Heart left ventricle (tissue), 16 donors: ENCODE measurements around the gene CEP192. TPM values are rescaled to one million over a fixed set of nuclear protein-coding genes. Genes with fewer than 3 reads are reported as not detected.

Experiments
- ATAC-seq, 4 donors: fragments of 200-7000 bp; cut with Tn5 transposase; one replicate each; pipeline ENCODE4 v1.9.1; 2020 to 2022; ENCODE audit warnings: moderate library complexity in 4 of 4, mild to moderate bottlenecking in 3 of 4, moderate number of reproducible peaks in 1 of 4
- DNase-seq, 5 donors: peaks; one replicate each; pipeline ENCODE4 v3.0.0-alpha.2; 2020
- H3K27ac ChIP-seq, 12 donors: fragments of 200-600 bp; sonication (generic) in 4 of 12; one replicate each; pipeline versions ENCODE4 v1.5.0 to v1.8.0; 2016 to 2022; ENCODE audit warnings: mild to moderate bottlenecking in 2 of 12
- H3K27me3 ChIP-seq, 9 donors: fragments of 200-600 bp; sonication (generic) in 2 of 9; one replicate each; pipeline versions ENCODE4 v1.5.1 to v1.8.0; 2016 to 2022; ENCODE audit warnings: mild to moderate bottlenecking in 3 of 9
- H3K36me3 ChIP-seq, 9 donors: fragments of 200-600 bp; sonication (generic) in 2 of 9; one replicate each; pipeline versions ENCODE4 v1.5.0 to v1.8.0; 2018 to 2022; ENCODE audit warnings: mild to moderate bottlenecking in 2 of 9
- H3K4me1 ChIP-seq, 12 donors: fragments of 200-600 bp; sonication (generic) in 4 of 12; one replicate each; pipeline versions ENCODE4 v1.5.0 to v1.8.0; 2016 to 2022; ENCODE audit warnings: mild to moderate bottlenecking in 3 of 12
- H3K4me3 ChIP-seq, 12 donors: fragments of 200-600 bp; sonication (generic) in 4 of 12; one replicate each; pipeline versions ENCODE4 v1.5.0 to v1.8.0; 2017 to 2022; ENCODE audit warnings: mild to moderate bottlenecking in 9 of 12, moderate library complexity in 4 of 12
- H3K9me3 ChIP-seq, 12 donors: fragments of 200-600 bp; sonication (generic) in 4 of 12; one replicate each; pipeline versions ENCODE4 v1.5.0 to v1.8.0; 2016 to 2022; ENCODE audit warnings: mild to moderate bottlenecking in 1 of 12
- CTCF ChIP-seq, 12 donors: fragments of 200-600 bp; sonication (generic) in 4 of 12; IDR thresholded peaks; one replicate each; pipeline versions ENCODE4 v1.5.0 to v1.8.0; 2018 to 2022; ENCODE audit warnings: antibody characterized with exemption in 12 of 12, mild to moderate bottlenecking in 5 of 12
- POLR2A ChIP-seq, 2 donors: fragments of 450-650 bp; IDR thresholded peaks; one replicate each; pipeline ENCODE4 v1.6.1; 2017; ENCODE audit warnings: antibody characterized with exemption in 2 of 2, mild to moderate bottlenecking in 2 of 2, moderate library complexity in 2 of 2
- WGBS, 4 donors: extraction: QIAGEN DNeasy Blood & Tissue Kit in 2 of 4; methylation state at CpG; one replicate each; pipeline versions ENCODE4 v1.1.5 to v1.1.7; 2013 to 2018; 5-methylcytosine and 5-hydroxymethylcytosine counted together
- intact Hi-C, 10 donors: fragments of 100-400 bp; cut with DNase I; formaldehyde crosslinking; loops; one replicate each; pipeline versions ENCODE4 v1.11.1 to v1.14.2; 2022
- polyA plus RNA-seq, 2 donors: library from polyadenylated mRNA; stranded (reverse); fragments of 200-250 nt; gene quantifications; one replicate each; pipeline ENCODE4 v1.2.3, GENCODE V29; 2013
- total RNA-seq, 9 donors: library from RNA; depleted of rRNA in 2 of 9; stranded (reverse); fragments of >200 nt in 2 of 9; fragmentation: NEBNext Ultra II Directional in 3 of 9; extraction: Animal tissue kit (Norgen Biotek cat#: 25700) in 3 of 9; gene quantifications; one replicate each; pipeline versions ENCODE4 v1.1.0 to v1.2.4, GENCODE V29; 2016 to 2023
- donor health status: ischemic (EF 13 %, LVEDD 7.1; RV severe dilation, severe dysfunction).
- donor health status: healthy with polysubstance abuse.
- donor health status: DM: no; HTN: yes; CAD: no.
- donor health status: DM: no; HTN: no; CAD: no.
- donor health status: ischemic (EF 25% LVEDD 6.9; RV normal size, moderate dysfunction).
- donor health status: ischemic (EF 25% LVEDD 5.7; RV mildly dilated, moderate dysfunction).
- donor health status: healthy.
- donor health status: DM: yes; HTN: yes; CAD: no.
- donor health status: ischemic (EF 35%, LVEDD 5.7; RV mildly dilated, moderate dysfunction).
- donor health status: nonischemic (EF 11% LVEDD 7.7; RV severe dilation, severe dysfunction).
- donor health status: DM: yes; HTN: yes; CAD: no.
- donor health status: PGD.
- donor health status: ischemic (EF 29% LVEDD 5.4; RV normal size, mild dysfunction).
- donor health status: nonischemic (EF 23%, LVEDD 6.1; RV moderate dilation, normal function).

CEP192 gene
- total and polyA plus RNA-seq, 11 donors, result 5.5 to 36.3 (median 24.1) TPM

GRCh38 chr18:13043066-13043465 is 51.9 kb downstream of the CEP192 start:
- Histone ChIP-seq H3K4me1 (peaks cover 0 to 2% (median 0%) of the 10 kb centered on the region in 12 donors), H3K36me3 (peaks cover 0 to 61% (median 46%) of the 10 kb centered on the region in 9 donors), H3K9me3 (no peaks in the 10 kb centered on the region), H3K27me3 (no peaks in the 10 kb centered on the region), H3K27ac (no peak overlapping the region), H3K4me3 (no peak overlapping the region)
- DNase-seq (no peak), ATAC-seq (no peak)
- no peak for TF ChIP-seq CTCF (IDR thresholded peaks at IDR 0.05)
- TF ChIP-seq POLR2A (IDR thresholded peaks at IDR 0.05), result no peak
- intact Hi-C loops, result no loop called here
- WGBS, 4 donors, result 76 to 84% (median 80%) methylated on average over 4 of the region's 4 CpGs

- TF ChIP-seq POLR2A (IDR thresholded peaks at IDR 0.05) (no peak), CTCF (IDR thresholded peaks at IDR 0.05) (no peak)
- DNase-seq (no peak), ATAC-seq (no peak)
- peaks cover 0 to 22% (median 0%) of the 10 kb centered on the region in 12 donors for H3K4me1 ChIP-seq
- no peaks in the 10 kb centered on the region for H3K9me3 ChIP-seq
- intact Hi-C loops, result no loop called here
- H3K27ac ChIP-seq, result no peak overlapping the region
- no peak overlapping the region for H3K4me3 ChIP-seq
- peaks cover 0 to 83% (median 63%) of the 10 kb centered on the region in 9 donors for H3K36me3 ChIP-seq
- WGBS, 4 donors, result 90 to 94% (median 92%) methylated on average over 6 of the region's 6 CpGs
- no peaks in the 10 kb centered on the region for H3K27me3 ChIP-seq
These were observed 57.0 kb downstream of the CEP192 start for GRCh38 chr18:13048061-13048595.

GRCh38 chr18:13051159-13051558 is 60.0 kb downstream of the CEP192 start:
- no peaks in the 10 kb centered on the region for H3K9me3 ChIP-seq
- ATAC-seq (no peak), DNase-seq (no peak)
- H3K4me1 ChIP-seq, result peaks cover 0 to 22% (median 0%) of the 10 kb centered on the region in 12 donors
- no peak overlapping the region for H3K27ac ChIP-seq
- no peaks in the 10 kb centered on the region for H3K27me3 ChIP-seq
- peaks cover 0 to 96% (median 88%) of the 10 kb centered on the region in 9 donors for H3K36me3 ChIP-seq
- intact Hi-C loops, result no loop called here
- no peak overlapping the region for H3K4me3 ChIP-seq
- TF ChIP-seq POLR2A (IDR thresholded peaks at IDR 0.05) (no peak), CTCF (IDR thresholded peaks at IDR 0.05) (no peak)
- WGBS, 4 donors, result 98% methylated on average over 6 of the region's 6 CpGs

GRCh38 chr18:13051950-13052349 is 60.8 kb downstream of the CEP192 start:
- no peak for DNase-seq
- Histone ChIP-seq H3K36me3 (peaks cover 0 to 100% (median 91%) of the 10 kb centered on the region in 9 donors), H3K9me3 (no peaks in the 10 kb centered on the region), H3K4me1 (peaks cover 0 to 22% (median 0%) of the 10 kb centered on the region in 12 donors), H3K27me3 (no peaks in the 10 kb centered on the region), H3K4me3 (no peak overlapping the region), H3K27ac (peak overlapping the region in 1 of 12 donors; percentile 11)
- intact Hi-C loops, result no loop called here
- TF ChIP-seq CTCF (IDR thresholded peaks at IDR 0.05) (no peak), POLR2A (IDR thresholded peaks at IDR 0.05) (no peak)
- WGBS, 4 donors, result 80 to 90% (median 87%) methylated on average over 4 of the region's 4 CpGs
- ATAC-seq, result no peak
